Stimulated activated CD8-positive, alpha-beta memory T cell treated with anti-CD3 and anti-CD28 coated beads, Interleukin-2, amount 100 ng/mL, for 1 hour (primary cell): ENCODE data around the gene ARHGEF28.

Source experiments
- DNase-seq, 2 donors: peaks; one replicate each; pipeline ENCODE4 v3.0.0-alpha.2; 2020; ENCODE audit warnings: low read depth in 2 of 2

Gene ARHGEF28

DNA sequence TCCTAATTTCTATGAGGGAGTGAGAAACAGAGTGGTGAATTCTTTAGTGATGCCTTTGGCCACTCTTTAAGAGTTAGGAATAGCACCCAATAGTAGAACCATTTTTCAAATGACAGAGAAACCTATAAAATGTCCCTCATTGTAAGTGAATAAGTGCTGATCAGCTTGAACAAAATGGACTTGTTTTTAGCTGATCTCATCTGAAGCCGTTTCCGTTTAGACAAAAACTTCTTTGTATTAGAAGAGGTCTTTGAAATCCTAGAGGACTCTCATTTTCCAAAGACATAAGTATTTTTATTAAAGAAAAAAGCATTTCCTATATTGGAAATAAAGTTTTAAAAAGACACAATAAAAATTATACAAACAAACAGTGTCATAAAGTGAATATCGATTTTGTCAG lies 273.9 kb downstream of the ARHGEF28 start:
- no peak for DNase-seq

DNA sequence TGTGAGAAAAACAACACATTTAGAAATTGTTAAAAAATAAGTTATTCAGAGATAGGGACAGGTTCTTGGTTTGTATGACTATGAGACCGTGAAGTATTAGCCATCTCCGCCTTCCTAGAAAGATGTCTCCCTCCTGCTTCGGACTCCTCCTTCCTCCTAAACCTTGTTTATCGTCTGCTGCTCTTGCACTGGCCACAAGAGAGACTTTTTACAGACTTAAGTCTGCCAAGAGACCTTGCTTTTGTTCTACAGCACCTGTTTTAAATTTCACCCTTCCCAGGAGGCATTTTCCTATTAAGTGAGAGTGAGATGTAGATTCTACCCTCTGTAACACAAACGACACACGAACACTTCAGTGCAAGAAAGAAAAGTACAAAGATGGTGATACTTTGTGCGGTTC lies 274.6 kb downstream of the ARHGEF28 start:
- DNase-seq, result no peak

DNA sequence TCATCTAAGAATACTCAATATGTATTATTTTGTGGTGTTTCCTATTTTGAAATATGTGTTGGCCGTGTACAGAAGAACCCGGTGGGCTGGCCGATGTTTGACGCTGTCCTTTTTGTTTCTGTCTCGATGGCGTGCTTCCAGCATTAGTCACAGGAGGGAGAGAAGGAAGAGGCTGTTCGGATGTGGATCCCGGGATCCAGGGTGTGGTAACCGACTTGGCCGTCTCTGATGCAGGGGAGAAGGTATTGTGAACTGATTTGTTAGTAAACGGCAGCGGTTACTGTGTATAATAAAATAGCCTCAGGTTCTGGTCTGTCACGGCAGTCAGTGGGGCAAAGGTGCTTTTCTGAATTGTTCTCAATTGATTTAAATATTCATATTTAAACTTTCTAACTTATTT lies 275.0 kb downstream of the ARHGEF28 start:
- DNase-seq, result no peak

DNA sequence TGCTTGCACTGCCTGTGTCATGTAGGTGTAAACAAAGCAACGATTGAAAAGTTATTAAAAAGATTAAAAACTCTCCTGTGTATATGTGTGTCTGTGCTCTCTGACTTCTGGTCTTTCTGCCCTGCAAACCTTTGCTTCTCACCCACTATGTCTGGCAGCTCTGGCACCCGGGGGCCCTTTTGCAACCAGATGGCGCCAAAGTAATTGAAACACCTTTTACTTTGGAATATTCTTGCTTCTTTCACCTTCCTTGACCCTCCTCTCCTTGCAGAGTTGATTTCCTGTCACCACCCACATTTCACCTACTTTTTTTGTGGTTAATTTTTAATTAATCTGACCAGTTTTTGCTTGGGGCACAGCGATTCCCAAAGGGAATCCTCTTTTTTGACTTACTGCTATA lies 275.5 kb downstream of the ARHGEF28 start:
- DNase-seq, result no peak

DNA sequence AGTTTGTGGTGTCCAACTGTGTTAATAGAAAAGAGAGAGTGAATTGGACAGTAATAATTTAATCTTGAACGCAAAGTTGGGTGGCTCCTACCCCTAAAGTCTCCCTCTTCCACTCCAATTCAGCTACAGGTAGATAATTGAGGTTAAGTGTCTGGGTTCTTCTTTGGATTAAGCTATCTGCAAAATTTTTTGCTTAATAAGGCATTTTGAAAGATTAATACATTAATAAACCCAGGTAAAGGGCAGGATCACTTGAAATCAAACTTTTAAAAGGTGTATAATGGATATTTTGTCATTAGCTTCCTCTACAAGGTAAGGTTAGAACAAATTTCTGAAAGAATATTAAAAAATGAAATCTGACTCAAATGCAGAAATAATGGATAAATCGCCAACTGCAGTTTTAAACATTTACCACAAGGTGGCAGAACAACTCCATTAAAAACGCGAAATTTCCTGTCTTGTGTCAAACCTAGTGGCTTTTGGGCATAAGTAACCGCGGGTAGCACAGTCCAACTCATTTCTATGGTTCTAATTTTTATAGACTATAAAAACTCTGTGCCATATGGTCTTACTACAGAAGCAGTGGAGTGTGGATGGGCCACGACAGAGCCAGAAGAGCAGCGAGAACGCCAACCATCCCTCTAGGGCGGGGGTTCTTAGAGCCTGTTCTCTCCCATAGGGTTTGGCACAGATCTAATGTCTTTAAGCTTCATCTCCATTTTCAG lies 276.5 kb downstream of the ARHGEF28 start:
- no peak for DNase-seq

DNA sequence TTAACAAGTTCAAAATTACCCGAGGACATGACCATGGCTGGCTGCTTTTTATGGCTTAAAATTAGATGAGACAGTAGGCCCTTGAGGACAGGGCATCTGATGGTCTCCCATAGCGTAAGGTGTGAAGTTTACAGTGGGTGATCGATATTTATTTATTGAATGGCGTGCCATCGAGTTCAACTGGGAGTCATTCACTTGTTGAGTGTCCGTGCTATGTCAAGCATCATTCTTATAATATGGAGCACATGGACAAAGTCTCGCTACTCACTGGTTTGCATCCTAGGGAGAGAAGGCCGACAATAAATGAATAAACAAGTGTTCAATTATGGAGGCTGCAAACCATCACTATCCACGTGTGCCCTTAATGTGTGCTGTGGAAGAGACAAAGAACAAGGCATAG lies 277.2 kb downstream of the ARHGEF28 start:
- no peak for DNase-seq

DNA sequence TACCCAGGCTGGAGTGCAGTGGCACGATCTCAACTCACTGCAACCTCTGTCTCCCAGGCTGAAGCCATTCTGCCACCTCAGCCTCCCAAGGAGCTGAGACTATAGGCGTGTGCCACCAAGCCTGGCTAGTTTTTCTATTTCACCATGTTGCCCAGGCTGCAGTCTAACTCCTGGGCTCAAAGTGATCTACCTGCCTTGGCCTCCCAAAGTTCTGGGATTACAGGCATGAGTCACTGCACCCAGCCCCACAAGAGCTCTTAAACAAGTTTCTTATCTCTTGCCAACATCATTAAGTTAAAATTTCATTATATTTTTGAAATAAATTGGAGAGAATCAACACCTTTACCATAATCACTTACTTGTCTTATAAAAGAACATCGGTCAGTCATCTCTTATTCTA lies 280.3 kb downstream of the ARHGEF28 start:
- no peak for DNase-seq

DNA sequence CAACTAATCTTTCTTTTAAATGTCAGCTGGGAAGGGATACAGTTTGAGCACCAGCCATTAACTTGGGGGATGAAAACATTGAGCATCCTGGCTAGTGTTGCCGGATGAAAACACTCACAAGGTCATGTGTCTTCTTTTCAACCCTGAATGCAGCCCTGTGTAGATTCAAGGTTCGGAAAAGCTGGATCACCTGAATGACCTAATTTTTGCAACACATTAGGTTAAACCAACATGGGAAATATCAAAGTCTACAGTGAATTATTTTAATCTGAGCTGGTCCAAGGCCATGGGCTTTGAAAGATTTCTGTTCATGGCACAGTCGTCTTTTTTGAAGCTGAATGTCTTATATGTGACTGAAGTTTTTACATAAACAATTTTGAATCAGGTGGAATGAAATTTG lies 281.2 kb downstream of the ARHGEF28 start:
- DNase-seq, result no peak

DNA sequence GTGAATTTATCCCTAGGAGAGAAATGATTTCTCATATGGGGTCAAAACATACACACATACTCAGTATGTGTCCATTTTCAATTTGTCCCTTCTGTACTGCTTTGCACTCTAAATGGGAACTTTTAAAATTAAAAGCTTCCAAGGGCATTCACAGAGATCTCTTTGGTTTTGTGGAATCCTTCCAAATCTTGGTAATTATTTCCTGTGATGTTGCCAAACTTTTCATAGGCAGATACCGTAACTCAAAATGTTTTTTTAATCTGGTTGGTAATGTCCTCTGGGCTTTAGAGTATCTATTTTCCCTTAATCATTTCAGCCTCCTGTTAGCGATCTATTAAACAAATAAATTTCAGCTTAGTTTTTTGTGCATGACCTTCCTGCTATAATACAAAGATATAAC lies 282.4 kb downstream of the ARHGEF28 start:
- DNase-seq, result no peak

DNA sequence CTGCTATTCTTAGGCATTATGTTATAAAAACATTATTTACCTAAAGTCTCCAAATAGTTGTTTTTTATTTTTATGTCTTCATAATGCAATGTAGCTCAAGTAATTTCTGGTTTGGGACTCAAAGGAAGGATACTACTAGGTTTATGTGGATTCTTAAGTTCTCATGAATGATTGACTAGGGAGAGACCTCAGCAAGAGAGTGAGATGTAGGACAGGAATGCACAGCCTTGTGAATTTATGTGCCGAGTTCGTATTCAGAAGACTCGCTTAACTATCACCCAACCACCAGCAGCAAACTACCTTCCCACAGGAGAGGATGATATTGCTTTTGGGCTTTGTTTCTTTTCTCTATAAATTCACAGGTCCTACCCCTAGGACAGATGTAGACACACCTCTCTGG lies 282.9 kb downstream of the ARHGEF28 start:
- DNase-seq, result no peak

DNA sequence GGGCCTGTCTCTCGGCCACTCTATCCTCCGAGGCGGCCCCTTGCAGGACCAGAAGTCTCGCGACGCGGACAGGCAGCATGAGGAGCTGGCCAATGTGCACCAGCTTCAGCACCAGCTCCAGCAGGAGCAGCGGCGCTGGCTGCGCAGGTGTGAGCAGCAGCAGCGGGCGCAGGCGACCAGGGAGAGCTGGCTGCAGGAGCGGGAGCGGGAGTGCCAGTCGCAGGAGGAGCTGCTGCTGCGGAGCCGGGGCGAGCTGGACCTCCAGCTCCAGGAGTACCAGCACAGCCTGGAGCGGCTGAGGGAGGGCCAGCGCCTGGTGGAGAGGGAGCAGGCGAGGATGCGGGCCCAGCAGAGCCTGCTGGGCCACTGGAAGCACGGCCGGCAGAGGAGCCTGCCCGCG lies 283.5 kb downstream of the ARHGEF28 start:
- no peak for DNase-seq

DNA sequence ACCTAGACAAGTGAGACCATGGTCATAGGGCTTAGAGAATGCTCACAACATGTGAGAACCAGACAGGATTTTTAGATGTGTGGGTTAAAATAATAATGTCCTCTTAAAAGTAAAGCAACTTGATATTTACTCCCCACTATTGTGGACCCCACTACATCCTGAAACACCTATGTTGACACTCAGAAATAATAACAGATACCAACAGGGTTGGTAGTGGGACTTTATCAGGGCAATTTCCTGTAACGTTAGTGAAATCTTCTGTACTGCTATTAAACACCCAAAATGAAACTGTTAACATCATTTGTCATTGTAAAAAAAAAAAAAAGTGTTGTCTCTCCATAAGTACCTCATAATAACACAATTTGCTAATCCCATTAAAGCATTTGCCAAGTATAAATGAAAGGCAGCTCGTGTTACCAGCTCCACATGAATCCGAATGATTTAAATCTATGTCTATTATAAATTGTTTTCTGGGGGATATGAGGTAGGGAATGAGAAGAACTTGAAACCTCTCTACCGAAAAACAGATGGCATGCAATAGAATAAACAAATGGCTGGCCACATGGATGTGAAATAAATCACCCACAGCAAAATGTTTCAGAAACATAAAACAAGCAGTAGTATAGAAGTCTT lies 285.9 kb downstream of the ARHGEF28 start:
- no peak for DNase-seq

DNA sequence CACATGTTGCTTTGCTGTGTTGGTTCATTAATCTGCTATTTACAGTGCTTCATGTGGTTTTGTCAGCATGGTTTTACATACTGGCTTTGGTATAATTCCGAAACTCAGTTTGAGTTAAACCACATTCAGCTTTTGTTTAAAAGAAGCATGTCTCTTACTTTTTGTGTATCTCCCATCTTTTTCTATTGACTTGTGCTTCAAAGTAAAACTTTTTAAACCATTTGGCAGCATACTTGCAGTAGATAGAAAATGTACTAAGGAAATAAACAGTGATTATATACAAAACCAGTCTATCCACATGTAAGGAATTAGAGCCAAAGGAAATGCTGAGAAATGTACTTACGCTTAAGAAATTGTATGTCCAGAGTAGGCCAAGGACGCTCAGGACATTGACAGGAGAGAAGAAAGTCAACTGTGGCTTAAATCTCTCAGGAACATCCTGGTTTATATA lies 286.9 kb downstream of the ARHGEF28 start:
- no peak for DNase-seq

DNA sequence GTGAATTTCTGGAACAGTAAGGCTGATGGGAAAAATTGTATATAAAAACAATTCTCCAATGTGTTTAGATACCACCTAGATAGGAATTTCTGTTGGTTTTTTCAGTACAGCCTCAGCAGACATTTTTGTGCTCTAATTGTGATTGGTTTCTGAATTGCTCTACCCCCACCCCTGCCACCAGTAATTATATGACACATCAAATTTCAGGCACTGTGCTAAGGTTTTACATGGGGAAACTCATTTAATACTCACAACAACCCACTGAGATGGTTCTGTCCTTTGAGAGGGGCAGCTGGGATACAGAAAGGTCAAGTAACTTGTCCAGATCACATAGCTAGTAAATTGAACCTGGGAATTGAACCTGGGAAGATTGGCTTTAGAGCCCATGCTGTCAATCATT lies 288.0 kb downstream of the ARHGEF28 start:
- DNase-seq, result no peak

DNA sequence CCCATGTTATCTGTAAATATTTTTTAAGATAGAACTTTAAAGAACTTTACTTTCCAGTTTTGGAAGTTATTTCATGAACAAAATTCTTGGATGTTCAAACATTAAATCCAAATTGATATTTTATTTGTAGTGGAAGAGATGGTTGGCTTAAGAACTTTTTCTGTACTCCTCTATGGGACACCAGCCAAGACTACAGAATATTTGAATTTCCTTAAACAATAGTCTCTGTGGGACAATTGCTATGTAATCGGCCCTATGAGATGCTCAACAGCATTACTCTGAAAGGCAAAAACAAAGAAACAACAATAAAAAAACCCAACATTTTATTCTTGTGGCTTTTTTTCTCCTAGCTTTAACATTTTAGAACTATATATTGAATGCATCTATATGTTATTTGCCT lies 289.3 kb downstream of the ARHGEF28 start:
- DNase-seq, result no peak

DNA sequence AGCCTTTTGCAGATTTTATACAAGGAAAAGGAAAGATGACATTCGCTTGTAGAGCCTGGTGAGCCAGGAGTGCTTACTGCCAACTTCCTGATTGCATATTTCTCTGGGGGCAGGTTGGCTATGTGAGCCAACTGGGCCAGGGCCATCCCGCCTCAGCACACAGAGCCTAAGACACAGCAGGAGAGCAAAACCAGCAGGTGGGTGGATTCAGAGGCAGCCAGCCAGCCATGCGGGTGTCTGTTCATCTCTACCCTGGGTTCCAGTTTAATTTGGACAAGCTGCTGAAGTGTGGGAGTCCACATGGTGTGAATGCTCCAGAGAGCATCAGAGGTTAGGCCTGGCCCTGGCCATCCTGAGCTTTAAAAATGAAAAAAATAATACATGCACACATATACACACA lies 291.4 kb downstream of the ARHGEF28 start:
- DNase-seq, result no peak

DNA sequence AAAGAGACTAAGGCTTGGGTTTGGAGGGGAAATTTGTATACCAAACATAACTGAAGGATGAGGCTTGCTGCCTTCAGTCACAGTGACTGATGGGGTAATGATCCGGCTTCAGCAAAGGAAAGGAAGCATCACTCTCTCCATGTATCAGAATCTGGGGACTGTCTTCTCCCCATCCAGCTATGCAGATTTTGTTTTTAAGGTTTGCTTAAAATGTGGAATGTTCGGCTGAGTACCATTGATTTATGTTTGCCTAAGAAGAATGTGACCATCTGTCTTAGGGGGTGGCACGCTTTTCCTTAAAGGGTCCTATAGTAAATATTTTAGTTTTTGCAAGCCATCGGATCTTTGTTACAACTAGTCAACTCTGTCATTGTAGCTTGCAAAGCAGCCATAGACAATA lies 291.9 kb downstream of the ARHGEF28 start:
- no peak for DNase-seq

DNA sequence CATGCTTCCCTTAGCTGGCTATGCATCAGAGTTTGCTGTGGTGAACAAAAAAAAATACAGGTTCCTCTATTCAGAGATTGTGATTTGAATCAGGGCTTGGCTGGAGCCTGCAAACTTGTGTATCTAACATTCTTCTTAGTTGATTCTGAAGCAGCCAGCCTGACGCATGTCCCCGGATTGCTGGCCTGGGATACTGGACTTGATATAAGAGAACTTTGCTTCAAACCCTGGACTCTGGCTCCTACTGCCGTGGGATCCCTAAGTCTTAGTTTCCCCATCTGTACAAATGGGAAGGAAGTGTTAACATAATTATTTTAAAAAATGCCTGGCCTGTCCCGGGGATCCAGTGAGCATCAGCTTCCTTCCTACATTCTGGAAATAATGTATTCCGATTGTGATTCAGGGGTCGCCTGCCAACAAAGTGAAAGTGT lies 292.8 kb downstream of the ARHGEF28 start:
- no peak for DNase-seq

DNA sequence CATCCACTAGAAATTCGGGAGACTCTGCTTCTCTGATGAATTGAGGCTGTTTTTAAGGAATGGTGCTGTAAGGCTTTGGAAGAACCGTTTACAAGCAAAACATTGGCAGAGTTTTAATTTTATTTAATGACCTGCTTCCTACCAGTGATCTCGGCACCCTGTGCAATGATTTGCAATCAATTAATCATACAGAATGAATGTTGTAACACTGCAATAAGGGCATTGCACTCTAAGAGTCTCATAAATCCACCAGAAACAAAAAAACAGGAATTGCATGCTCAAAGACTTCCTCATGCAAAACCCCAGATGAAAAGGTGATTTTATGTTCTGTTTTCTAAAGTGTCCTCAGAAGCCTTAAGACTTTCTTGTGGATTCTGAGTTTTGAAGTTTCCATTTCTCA lies 295.7 kb downstream of the ARHGEF28 start:
- no peak for DNase-seq

DNA sequence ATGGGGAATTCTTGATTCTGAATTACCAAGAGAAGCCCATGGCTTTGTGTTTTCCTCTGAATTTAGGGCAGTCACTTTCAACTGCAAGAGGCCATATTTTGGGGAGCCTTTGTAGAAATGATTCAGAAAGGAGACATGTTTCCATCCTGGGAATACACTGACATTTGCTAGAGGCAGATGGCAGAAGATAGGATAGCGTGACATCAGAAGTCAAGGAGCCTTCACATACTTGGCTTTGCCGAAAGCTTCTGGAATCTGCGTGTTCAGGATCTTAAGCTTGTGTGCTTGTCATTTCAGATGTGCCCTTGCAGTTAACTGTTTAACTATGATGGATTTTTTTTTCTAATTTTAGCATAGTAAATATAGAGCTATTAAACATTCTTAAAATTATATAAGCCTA lies 296.2 kb downstream of the ARHGEF28 start:
- DNase-seq, result no peak

DNA sequence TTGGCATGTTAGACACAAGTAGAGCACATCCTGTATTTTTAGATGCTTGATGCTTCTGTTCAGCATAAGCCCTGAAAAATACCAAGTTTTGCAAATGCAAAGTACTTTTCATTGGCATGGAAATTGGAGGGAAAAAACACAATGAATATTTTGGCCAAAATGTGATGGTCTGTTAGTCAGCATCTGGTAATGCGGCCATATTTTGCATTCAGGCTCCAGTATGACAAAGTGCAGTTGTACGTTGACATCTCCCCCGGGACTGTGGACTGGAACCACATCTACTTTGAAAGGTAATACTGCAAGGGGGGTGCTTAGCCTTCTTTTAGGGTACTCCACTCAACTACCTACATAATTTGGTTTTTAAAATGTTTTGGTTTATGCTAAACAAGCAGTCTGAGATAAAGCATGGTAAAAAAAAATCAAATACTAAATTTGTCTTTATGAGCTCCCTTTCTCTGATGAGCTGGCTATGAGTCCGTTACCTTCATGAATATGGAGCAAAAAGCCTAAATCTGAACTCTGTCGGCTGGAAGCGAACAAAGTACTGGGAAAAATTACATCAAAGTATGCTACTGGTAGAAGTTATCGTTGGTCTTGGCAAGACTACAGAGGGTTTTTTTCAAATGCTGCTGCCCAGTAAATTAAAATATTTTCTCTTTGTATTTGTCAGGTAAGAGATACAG lies 297.0 kb downstream of the ARHGEF28 start:
- DNase-seq, result no peak

DNA sequence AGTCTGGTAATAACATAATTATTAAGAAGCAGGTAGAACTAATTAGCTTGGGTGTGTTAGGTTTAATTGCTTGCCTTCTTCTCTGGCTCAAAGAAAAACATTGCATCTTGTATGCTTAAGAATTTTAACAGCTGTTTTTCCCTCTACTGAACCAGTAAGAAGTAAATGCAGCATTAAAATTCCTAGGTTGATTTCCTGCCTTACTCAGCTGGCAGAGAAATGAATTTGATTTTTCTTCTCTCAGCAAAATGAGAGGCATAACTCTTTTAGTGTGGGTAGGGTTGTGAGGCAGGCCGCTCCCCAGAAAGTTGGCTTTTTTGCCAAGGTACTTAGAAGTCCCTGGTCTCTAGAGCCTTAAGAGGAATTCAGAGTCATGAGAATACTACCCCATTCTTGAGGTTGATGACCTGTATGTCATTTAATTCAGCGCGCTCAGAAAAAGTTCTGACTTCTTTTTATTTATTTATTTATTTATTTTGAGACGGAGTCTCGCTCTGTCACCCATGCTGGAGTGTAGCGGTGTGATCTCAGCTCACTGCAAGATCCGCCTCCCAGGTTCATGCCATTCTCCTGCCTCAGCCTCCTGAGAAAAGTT lies 302.6 kb downstream of the ARHGEF28 start:
- DNase-seq, result no peak

DNA sequence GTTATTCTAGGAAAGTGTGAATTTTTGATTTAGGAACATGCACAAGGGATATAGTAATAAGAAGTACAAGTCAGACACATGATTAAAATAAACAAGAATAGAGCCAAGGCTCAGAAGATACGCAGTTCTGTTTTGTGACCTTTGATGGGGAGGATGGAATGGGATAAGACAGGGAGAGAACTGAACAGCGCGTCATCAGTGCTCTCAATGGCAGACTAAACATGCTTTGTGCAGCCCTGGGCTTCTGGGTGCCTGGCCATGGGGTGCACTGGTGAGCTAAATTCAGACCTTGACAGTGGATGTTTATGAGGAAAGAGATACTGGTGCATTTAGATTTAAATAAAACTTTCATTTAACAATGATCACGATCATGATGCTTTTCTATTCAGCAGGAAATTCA lies 309.7 kb downstream of the ARHGEF28 start:
- no peak for DNase-seq
